GM23248 (cell line): ENCODE results near the gene ZFP90. TPM values are rescaled to one million over a fixed set of nuclear protein-coding genes. Genes with fewer than 3 reads are reported as not detected.
A peak's percentile ranks its signal among the peaks of the same experiment; 100 is the strongest.

Source experiments
- DNase-seq: peaks from one replicate; pipeline ENCODE4 v3.0.0-alpha.2; 2015
- H2AFZ ChIP-seq: fragments of 200-600 bp; sonication (generic); 2 replicates; pipeline ENCODE4 v1.6.1; 2016; ENCODE audit warnings: antibody characterized with exemption
- H3F3A ChIP-seq: fragments of 200-600 bp; sonication (generic); 2 replicates; pipeline ENCODE4 v1.6.1; 2016; ENCODE audit warnings: mild to moderate bottlenecking, antibody characterized with exemption, mixed run types; ENCODE audit not compliant: insufficient read depth
- H3K27ac ChIP-seq: fragments of 200-600 bp; sonication (generic); 2 replicates; pipeline ENCODE4 v1.5.1; 2016; ENCODE audit warnings: mild to moderate bottlenecking
- H3K27me3 ChIP-seq: fragments of 200-600 bp; sonication (generic); replicated peaks from 2 replicates; pipeline ENCODE4 v1.6.1; 2016; ENCODE audit warnings: mild to moderate bottlenecking; ENCODE audit not compliant: insufficient read depth
- H3K36me3 ChIP-seq: fragments of 200-600 bp; sonication (generic); 2 replicates; pipeline ENCODE4 v1.6.1; 2016; ENCODE audit warnings: low read depth, mild to moderate bottlenecking
- H3K4me1 ChIP-seq: fragments of 200-600 bp; sonication (generic); 2 replicates; pipeline ENCODE4 v1.6.1; 2016; ENCODE audit warnings: mild to moderate bottlenecking; ENCODE audit not compliant: insufficient read depth
- H3K4me2 ChIP-seq: fragments of 200-600 bp; sonication (generic); one replicate; pipeline ENCODE4 v1.6.1; 2016; ENCODE audit warnings: mild to moderate bottlenecking; ENCODE audit not compliant: unreplicated experiment
- H3K4me3 ChIP-seq: fragments of 200-600 bp; sonication (generic); 2 replicates; pipeline ENCODE4 v1.5.1; 2016; ENCODE audit warnings: mild to moderate bottlenecking
- H3K79me2 ChIP-seq: fragments of 200-600 bp; sonication (generic); 2 replicates; pipeline ENCODE4 v1.6.1; 2016; ENCODE audit warnings: mild to moderate bottlenecking; ENCODE audit not compliant: insufficient read depth
- H3K9ac ChIP-seq: fragments of 200-600 bp; sonication (generic); 2 replicates; pipeline ENCODE4 v1.6.1; 2016; ENCODE audit warnings: mild to moderate bottlenecking
- H3K9me2 ChIP-seq: fragments of 200-600 bp; sonication (generic); 2 replicates; pipeline ENCODE4 v1.6.1; 2016; ENCODE audit warnings: mixed run types, mild to moderate bottlenecking, moderate library complexity; ENCODE audit not compliant: insufficient read depth
- H3K9me3 ChIP-seq: fragments of 200-600 bp; sonication (generic); one replicate; pipeline ENCODE4 v1.6.1; 2017; ENCODE audit warnings: low read depth
- H4K20me1 ChIP-seq: fragments of 200-600 bp; sonication (generic); 2 replicates; pipeline ENCODE4 v1.6.0; 2016; ENCODE audit not compliant: insufficient read depth
- EZH2 ChIP-seq: fragments of 200-600 bp; sonication (generic); IDR thresholded peaks from 2 replicates; pipeline ENCODE4 v1.6.1; 2018; ENCODE audit warnings: antibody characterized with exemption, mild to moderate bottlenecking; ENCODE audit not compliant: insufficient read depth, poor library complexity, severe bottlenecking
- EZH2phosphoT487 ChIP-seq: fragments of 200-600 bp; sonication (generic); IDR thresholded peaks from 2 replicates; pipeline ENCODE4 v1.6.1; 2018; ENCODE audit warnings: antibody characterized with exemption, moderate library complexity, mild to moderate bottlenecking, low read depth; ENCODE audit not compliant: insufficient read depth
- WGBS, 2 experiments: methylation state at CpG; one replicate each; pipeline ENCODE4 v1.1.6; 2015 to 2017; ENCODE audit warnings: low lambda C conversion rate in 2 of 2, low coverage in 1 of 2; ENCODE audit errors: missing lambda C conversion rate in 2 of 2; 5-methylcytosine and 5-hydroxymethylcytosine counted together
- in situ Hi-C: fragments of 300-500 bp; cut with MboI; formaldehyde crosslinking; loops from 2 replicates; pipeline ENCODE4 v1.15.0; 2020
- polyA plus RNA-seq: library from polyadenylated mRNA; unstranded; fragments of >200 nt; fragmentation: Nextera tagmentation; extraction: Ambion mirVana; gene quantifications from 2 replicates; pipeline ENCODE4 v1.2.1, GENCODE V29; 2016
- total RNA-seq: library from RNA; depleted of rRNA; stranded (reverse); fragments of >200 nt; shearing (Covaris generic); gene quantifications from 2 replicates; pipeline ENCODE4 v1.2.3, GENCODE V29; 2014

ZFP90 gene
- total and polyA plus RNA-seq, 2 experiments from 2014 or later, result 11.9 to 20.6 TPM

DNA sequence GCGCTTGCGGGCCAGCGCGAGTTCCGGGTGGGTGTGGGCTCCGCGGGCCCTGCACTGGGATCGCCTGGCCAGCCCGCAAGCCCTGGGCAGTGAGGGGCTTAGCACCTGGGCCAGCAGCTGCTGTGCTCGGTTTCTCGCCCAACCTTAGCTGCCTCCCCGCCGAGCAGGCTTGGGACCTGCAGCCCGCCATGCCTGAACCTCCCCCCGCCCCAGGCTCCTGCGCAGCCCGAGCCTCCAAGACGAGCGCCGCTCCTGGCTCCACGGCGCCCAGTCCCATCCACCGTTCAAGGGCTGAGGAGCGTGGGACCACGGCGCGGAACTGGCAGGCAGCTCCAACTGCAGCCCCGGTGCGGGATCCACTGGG is 12.3 kb upstream of the ZFP90 start:
- H3K27ac ChIP-seq, result no peak overlapping the region
- no peaks in the 10 kb centered on the region for H4K20me1 ChIP-seq
- H3K36me3 ChIP-seq, result no peaks in the 10 kb centered on the region
- H3F3A ChIP-seq, result no peaks in the 10 kb centered on the region
- 0 out of 2 replicates have a peak, but pooled peaks cover 6% of the 10 kb centered on the region for H3K4me1 ChIP-seq
- WGBS, 2 experiments, result 90 to 95% methylated on average over 19 to 26 of the region's 29 CpGs
- no peak overlapping the region for H3K9ac ChIP-seq
- no peaks in the 10 kb centered on the region for H3K9me2 ChIP-seq
- no peak overlapping the region for H2AFZ ChIP-seq
- no peaks in the 10 kb centered on the region for H3K9me3 ChIP-seq
- no peak overlapping the region for H3K4me3 ChIP-seq
- no peak overlapping the region for H3K4me2 ChIP-seq
- TF ChIP-seq EZH2 (no peak), EZH2phosphoT487 (no peak)
- DNase-seq, result no peak
- in situ Hi-C loops, result loop anchor here (10.0 kb wide), 1 partner anchor 588 kb away; no protein-coding TSS in a partner anchor
- H3K27me3 ChIP-seq, result no peaks in the 10 kb centered on the region
- no peaks in the 10 kb centered on the region for H3K79me2 ChIP-seq

DNA sequence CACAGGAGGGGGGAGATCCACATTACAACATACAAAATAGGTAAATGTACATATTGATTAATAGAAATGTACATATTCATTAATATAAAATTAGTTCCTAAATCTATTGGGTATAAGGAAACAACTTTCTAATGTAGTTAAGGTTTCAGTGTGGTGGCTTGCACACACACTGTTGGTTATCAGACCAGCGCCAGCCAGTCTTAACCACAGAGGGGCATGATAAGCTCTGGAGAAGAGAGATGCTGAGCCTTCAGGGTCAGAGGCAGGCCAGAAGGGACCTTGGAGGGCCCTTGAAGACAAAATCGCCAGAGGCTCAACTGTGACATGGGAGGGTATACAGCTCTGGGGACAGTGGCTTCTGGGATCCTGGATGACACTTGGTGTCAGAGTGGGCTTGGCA is 10.9 kb upstream of the ZFP90 start:
- no peak overlapping the region for H3K4me2 ChIP-seq
- no peaks in the 10 kb centered on the region for H3K36me3 ChIP-seq
- TF ChIP-seq EZH2, result no peak
- TF ChIP-seq EZH2phosphoT487, result no peak
- no peak overlapping the region for H3K9ac ChIP-seq
- no peak overlapping the region for H3K27ac ChIP-seq
- no peaks in the 10 kb centered on the region for H4K20me1 ChIP-seq
- H3K4me3 ChIP-seq, result no peak overlapping the region
- no peak overlapping the region for H2AFZ ChIP-seq
- H3F3A ChIP-seq, result no peaks in the 10 kb centered on the region
- no peaks in the 10 kb centered on the region for H3K9me2 ChIP-seq
- H3K27me3 ChIP-seq, result no peaks in the 10 kb centered on the region
- no peaks in the 10 kb centered on the region for H3K79me2 ChIP-seq
- DNase-seq, result no peak
- H3K9me3 ChIP-seq, result no peaks in the 10 kb centered on the region
- in situ Hi-C loops, result loop anchor here (10.0 kb wide), 1 partner anchor 587 kb away; no protein-coding TSS in a partner anchor
- 0 out of 2 replicates have a peak, but pooled peaks cover 6% of the 10 kb centered on the region for H3K4me1 ChIP-seq
- WGBS, 2 experiments, result 84 to 87% methylated on average over 2 of the region's 2 CpGs

DNA sequence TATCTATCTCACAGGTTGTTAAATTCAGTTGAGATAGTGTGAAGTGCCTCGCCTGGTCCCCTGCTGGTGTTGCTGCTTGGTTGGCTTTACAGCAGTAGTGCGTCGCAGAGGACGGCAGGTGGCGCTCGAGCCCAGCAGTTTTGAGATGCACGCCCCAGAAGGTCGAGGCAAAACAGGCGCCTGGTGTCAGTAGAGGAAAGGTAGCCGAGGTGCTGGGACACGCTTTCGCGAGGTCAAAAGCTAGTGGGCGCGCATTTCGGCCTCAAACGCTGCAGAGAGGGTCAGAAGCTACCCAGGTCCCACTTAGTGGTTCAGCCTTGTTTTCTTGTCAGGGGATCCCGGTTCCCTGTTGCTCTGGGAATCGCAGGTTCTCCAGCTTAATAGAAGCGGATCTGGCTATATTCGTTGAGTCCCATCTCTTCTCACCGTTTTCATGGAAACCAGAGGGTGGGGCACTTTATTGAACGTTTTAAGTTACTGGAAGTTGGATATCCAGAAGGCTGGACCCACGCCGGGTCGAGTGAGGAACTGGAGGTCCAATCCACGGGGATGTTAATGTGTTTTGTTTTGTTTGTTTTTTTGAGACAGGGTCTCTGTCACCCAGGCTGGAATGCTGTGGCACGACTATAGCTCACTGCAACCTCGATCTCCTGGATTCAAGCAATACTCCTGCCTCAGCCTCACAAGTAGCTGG is 10.3 kb upstream of the ZFP90 start:
- TF ChIP-seq EZH2 (no peak), EZH2phosphoT487 (no peak)
- peak; percentile 86 for DNase-seq
- Histone ChIP-seq H3K4me1 (0 out of 2 replicates have a peak, but pooled peaks cover 6% of the 10 kb centered on the region), H2AFZ (peak overlapping the region; percentile 98), H3K4me3 (peak overlapping the region; percentile 56), H4K20me1 (no peaks in the 10 kb centered on the region), H3K79me2 (no peaks in the 10 kb centered on the region), H3K9ac (no peak overlapping the region), H3F3A (no peaks in the 10 kb centered on the region), H3K27me3 (no peaks in the 10 kb centered on the region), H3K9me3 (no peaks in the 10 kb centered on the region), H3K27ac (no peak overlapping the region), H3K4me2 (peak overlapping the region; percentile 71), H3K36me3 (no peaks in the 10 kb centered on the region), H3K9me2 (no peaks in the 10 kb centered on the region)
- 6 to 7% methylated on average over 28 to 29 of the region's 29 CpGs for WGBS, 2 experiments
- in situ Hi-C loops, result loop anchor here (10.0 kb wide), 1 partner anchor 586 kb away; no protein-coding TSS in a partner anchor

DNA sequence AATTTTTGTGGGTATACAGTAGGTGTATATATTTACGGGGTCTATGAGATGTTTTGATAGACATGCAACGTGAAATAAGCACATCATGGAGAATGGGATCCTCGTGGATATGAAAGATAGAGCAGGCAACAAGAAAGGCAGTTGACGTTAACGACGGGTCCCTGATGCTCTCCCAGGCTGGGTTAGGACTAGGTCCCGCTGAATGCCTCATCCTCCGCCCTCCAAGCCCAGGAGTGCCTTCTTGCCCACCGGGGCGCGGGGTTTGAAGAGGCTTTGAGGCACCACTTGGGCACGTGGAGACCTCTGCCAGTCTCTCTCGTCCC is 9.5 kb upstream of the ZFP90 start:
- H3K79me2 ChIP-seq, result no peaks in the 10 kb centered on the region
- H3K27ac ChIP-seq, result no peak overlapping the region
- no peaks in the 10 kb centered on the region for H4K20me1 ChIP-seq
- no peaks in the 10 kb centered on the region for H3F3A ChIP-seq
- H3K4me2 ChIP-seq, result peak overlapping the region; percentile 99
- 0 out of 2 replicates have a peak, but pooled peaks cover 6% of the 10 kb centered on the region for H3K4me1 ChIP-seq
- H3K9ac ChIP-seq, result peak overlapping the region; percentile 70; the same call in 1 of the 2 replicates
- H2AFZ ChIP-seq, result peak overlapping the region; percentile 98
- in situ Hi-C loops, result loop anchor here (10.0 kb wide), 1 partner anchor 585 kb away; no protein-coding TSS in a partner anchor
- DNase-seq, result no peak
- TF ChIP-seq EZH2, result no peak
- TF ChIP-seq EZH2phosphoT487, result no peak
- WGBS, 2 experiments, result 1 to 4% methylated on average over 13 of the region's 13 CpGs
- no peaks in the 10 kb centered on the region for H3K9me3 ChIP-seq
- no peaks in the 10 kb centered on the region for H3K27me3 ChIP-seq
- no peaks in the 10 kb centered on the region for H3K36me3 ChIP-seq
- H3K9me2 ChIP-seq, result no peaks in the 10 kb centered on the region
- peak overlapping the region; percentile 95 for H3K4me3 ChIP-seq
